GM18858 (cell line): ENCODE data around the gene GRAPL.
"Not testable (repeated sequence)": the region's sequence is repeated elsewhere in the genome, so short reads cannot be mapped to it uniquely, and the experiment has no call there.

Experiments
- ATAC-seq: cut with Tn5 transposase; IDR thresholded peaks from one replicate; pipeline ENCODE4 v1.9.1; 2021; ENCODE audit not compliant: unreplicated experiment

Gene GRAPL

DNA sequence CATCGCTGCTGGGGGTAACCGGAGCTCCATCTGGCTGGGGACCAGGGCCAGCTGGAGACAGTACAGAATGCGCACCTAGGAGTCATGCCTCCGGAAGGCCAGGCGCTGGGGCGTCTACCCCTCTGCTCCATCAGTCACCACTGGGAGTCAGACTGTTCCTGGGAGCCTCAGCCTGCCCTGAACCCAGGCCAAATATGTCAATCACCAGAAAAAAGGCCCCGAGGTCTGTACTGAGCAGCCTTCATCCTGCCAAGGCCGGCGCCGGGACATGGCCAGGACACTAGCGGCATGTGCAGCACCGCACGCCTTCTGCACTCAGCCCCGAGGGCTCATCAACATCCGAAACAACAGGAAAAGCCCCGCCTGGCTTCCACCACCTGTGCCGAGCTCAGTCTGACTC lies 8.7 kb downstream of the GRAPL start:
- ATAC-seq, result not testable (repeated sequence)

DNA sequence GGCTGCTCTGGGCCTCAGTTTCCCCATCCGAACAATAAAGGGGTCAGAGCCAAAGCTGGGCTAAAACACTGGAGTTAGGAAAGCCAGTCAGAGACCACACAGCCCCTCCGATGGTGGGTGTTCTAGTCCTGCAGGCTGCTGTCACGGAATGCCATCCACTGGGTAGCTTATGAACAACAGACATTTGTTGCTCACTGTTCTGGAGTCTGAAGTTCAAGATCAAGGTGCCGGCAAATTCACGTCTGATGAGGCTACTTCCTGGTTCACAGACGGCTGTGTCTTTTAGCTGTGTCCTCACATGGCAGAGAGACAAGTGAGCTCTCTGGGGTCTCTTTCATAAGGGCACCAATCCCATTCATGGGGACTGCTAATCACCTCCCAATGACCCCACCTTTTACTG lies 9.2 kb downstream of the GRAPL start:
- not testable (repeated sequence) for ATAC-seq

DNA sequence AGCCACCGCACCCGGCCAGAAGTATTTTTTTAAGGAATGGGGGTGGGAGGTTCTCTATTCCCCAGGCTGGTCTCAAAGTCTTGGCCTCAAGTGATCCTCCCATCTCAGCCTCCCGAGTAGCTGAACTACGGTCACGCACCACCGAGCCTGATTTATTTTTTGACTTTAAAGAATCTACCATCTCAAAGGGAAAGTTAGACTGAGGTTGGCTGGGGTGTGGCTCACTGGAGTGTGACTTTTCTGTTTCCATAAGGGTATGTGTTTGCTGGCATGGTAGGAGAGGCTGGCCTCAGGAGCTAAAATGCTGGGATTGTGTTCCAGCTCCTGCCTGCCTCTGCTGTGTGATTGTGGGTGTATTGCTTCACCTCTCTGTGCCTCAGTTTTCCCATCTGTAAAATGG lies 10.6 kb downstream of the GRAPL start:
- ATAC-seq, result not testable (repeated sequence)

DNA sequence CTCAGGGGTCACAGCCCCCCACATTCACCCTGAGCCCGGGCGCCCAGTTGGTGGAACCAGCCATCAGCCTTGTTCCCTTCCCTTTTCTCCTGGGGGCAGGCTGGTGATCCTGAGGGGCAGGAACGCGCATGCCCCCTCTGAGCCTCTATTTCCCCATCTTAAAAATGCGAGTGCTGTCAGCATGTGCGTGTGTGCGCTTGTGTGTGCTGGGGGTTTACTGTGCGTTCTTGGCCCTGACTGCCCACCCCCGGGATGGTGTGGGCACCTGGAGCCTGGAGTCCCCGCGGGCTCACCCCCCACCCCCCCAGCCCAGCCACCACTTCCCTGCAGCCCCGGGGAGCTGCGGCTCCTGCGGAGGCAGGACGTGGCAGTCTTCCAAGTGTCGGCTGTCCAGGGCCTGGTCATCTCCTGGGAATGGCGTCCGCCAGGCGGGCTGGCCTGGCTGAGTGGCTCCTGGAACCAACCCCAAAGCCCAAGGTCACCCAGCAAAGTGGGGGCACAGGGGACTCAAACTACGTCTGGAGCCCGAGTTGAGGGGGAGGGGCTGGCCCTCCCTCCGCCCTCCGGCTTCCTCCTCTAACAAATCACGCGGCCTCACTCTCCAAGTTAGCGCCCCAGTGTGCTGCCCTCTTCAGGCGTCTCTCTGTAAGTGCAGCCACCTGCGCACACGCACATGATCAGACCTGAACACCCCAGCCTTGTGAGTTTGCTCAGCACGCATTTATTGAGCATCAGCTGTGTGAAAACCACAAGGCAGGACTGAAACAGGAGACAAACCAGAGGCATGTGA lies 14.2 kb downstream of the GRAPL start:
- peak; percentile 35 for ATAC-seq

DNA sequence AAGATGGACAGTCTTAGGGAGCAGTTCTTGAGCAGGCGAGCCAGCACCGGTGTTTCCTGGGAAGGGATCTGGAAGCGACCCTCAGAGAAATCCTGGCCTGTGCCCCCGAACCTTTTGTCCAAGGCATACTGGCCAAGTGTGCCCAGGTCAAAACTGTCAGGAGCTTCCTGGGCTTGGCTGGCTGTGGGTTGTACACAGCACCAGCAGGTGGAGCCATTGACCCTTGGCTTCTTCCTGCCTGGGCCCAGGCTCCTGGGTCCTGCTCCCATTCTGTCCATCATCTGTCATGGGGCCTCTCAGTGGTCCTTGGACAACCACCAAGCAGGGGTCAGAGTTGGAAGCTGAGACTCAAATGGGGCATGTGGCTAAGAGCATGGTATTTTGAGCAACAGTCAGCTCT lies 15.0 kb downstream of the GRAPL start:
- not testable (repeated sequence) for ATAC-seq

DNA sequence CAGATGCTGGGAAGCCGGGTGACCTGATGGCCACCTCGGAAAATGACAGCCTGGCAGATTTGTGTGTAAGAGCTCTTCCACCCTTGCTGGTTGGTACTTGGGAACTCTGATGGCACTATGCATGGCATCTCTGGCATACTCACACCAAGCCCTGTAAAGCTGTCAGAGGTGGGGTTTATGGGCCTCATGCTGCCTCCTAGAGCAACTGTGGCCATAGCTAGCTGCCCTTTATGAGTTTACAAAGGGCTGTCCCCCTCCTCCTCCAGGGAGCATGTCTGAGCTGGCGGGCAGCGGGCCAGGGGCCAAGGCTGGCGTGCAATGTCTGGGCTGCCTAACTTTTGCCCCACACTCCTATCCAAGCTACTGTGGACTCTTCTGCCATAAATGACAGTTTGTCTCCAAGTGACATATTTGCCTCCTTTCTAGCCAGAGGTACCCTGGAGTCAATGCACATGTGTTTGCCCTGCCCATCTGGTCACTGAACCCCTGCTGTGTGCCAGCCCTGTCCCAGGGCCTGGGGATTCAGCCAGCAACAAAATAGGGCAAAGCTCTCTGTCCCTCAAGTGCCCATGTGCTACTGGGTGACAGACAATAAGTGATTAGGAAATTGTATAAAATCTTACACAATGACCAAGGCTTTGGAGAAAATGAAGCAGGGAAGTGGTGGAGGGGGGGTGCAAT lies 15.8 kb downstream of the GRAPL start:
- ATAC-seq, result not testable (repeated sequence)

DNA sequence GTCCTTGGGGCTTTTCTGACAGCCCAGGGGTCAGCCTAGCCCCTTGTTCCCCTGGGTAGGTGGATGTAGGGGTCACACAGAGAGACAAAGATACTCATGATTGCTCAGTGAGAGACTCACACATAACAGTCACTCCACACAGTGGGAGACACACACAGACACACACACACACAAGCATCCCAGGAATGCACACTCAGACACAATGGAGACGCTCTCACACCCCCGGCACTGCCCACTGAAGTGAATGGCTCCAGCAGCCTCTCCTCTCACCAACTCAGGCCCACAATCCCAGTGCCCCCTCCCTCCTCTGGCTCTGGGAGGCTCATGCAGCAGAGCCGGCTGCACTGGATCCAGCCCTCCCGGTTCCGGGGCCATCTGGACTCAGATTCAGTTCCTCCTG lies 17.0 kb downstream of the GRAPL start:
- ATAC-seq, result not testable (repeated sequence)

DNA sequence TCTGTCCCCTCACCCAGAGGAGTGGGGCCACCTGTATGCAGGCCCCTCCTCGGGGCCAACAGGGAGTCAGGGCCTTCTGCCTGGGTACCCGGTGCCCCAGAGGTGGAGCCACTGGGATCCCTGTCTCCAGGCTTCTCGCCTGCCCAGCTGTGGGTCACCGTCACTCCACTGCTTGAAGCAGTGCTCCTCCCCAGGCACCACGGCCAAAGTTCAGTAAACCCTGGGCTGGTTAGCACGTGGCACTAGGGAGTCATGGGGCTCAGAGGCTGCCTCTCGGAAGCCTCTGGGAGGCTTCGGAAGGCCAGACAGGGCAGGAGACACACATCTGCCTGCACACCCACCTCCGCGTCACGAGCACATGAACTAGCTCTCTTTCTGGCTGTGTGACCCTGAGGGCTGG lies 18.1 kb downstream of the GRAPL start:
- ATAC-seq, result not testable (repeated sequence)

DNA sequence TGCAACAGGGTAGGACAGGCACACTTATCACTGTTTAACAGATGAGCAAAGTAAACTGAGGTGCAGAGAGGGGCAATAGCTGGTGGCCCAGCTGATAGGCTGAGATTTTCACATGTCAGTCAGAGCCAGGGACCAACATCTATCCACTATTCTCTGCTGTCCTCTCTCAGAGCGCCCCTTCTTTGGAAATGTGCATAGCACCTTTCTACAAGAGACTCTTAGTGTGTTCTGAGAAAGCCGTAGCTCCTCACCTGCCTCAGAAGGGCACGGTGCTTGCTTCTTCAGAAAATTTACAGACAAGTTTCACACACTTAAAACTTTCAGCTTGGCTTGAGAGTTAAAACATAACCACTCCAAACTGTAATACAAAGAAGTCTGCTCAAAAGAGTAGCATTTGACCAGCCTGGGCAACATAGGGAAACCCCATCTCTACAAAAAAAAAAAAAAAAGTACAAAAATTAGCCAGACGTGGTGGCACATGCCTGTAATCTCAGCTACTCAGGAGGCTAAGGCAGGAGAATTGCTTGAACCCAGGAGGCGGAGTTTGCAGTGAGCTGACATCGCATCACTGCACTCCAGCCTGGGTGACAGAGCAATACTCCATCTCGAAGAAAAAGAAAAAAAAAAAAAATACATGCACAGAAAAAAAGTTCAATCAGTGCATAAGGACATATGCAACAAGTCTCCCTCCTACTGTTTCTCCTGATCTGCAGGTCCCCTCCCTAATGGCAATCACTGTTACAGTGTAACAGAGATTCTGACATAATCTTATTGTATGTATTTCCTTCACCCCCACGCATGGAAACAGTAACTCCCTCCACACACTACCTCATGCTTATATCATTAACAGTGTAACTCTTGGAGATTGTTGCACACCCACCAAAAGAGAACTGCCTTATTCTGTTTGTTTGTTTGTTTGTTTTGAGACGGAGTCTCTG lies 23.6 kb downstream of the GRAPL start:
- ATAC-seq, result not testable (repeated sequence)

DNA sequence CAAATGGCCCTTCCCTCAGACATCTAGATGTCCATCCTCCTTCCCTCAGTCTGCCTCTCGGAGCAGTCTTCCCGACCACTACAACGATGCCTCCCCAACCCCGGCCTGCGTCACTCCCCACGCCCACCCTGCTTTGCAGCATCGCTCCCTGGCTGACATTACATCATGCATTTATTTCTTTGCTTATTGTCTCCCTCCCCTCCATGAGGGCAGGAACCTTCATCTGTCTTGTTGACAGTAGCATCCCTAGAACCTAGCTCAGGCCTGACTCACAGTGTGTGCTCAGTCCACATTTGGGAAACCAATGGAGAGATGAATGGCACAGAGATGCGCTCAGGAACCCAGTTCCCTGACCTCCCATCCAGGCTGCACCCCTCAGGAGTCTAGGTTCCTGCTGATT lies 30.2 kb downstream of the GRAPL start:
- not testable (repeated sequence) for ATAC-seq

DNA sequence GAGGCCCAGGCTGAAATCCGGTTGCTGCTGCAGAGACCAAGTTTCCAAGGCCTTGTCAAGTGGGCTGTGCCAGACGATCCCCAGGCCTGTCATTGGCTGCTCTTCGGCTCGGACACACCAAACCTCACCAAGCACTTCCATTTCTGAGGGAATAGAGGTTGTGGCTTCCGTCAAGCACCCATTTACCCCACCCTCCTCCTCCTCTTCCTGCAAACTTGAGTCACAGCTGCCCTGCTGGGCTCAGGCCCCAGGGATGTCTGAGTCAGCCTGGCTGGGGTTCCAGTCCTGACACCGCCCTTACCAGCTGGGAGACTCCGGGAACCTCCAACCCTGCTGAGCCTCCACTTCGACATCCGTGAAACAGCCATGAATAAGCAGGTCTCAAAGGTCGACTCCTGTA lies 31.1 kb downstream of the GRAPL start:
- not testable (repeated sequence) for ATAC-seq

DNA sequence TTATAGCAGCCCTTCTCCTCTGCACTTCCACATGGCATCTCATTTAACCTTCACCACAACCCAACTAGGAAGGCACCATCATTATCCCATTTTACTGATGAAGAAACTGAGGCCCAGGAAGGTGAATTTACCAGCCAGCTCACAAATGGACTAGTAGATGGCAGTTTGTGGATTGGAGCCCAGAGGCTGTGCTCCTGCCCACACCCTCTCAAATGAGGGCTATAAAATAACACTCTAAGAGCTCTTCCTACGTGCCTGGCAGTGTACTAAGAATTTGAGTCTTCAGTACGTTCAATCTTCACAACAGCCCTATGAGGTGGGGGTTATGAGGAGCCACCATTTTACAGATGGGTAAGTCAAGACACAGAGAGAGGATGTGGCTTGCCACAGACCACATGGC lies 31.5 kb downstream of the GRAPL start:
- ATAC-seq, result not testable (repeated sequence)

DNA sequence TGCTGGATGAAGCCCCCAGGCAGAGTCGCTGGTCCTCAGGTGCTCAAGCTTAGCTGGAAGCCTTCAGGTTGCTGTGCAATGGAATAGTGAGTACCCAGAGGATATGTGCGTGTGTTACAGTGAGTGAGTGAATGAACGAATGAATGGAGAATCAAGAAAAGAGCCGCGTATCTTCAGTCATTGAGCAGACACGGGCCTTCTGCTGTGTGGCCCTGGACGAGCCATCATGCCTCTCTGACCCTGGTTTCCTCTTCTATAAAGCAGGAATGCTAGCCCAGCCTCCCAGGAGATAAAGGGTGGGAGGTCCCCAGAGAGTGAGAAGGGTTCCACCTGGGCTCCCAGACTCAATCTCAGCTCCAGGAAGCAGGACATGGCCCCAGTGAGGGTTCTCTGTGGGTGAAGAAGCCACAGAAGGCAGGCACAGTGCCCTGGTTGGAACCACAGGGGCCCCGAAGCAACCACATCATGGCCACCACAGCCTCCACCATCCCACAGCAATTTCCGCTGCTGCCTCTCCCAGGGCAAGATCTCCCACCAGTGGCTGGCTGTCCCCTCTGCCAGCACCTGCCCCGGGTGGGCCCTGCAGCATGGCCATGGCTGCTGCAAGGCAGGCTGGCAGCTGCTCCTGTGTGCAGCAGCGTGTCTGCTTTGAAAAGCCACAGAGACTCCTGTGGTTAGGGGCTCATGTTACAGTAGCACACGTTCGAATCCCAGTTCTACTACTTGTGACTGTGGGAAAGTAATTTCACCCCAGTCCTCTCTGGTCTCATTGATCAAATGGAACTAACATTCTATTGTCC lies 34.1 kb downstream of the GRAPL start:
- not testable (repeated sequence) for ATAC-seq

DNA sequence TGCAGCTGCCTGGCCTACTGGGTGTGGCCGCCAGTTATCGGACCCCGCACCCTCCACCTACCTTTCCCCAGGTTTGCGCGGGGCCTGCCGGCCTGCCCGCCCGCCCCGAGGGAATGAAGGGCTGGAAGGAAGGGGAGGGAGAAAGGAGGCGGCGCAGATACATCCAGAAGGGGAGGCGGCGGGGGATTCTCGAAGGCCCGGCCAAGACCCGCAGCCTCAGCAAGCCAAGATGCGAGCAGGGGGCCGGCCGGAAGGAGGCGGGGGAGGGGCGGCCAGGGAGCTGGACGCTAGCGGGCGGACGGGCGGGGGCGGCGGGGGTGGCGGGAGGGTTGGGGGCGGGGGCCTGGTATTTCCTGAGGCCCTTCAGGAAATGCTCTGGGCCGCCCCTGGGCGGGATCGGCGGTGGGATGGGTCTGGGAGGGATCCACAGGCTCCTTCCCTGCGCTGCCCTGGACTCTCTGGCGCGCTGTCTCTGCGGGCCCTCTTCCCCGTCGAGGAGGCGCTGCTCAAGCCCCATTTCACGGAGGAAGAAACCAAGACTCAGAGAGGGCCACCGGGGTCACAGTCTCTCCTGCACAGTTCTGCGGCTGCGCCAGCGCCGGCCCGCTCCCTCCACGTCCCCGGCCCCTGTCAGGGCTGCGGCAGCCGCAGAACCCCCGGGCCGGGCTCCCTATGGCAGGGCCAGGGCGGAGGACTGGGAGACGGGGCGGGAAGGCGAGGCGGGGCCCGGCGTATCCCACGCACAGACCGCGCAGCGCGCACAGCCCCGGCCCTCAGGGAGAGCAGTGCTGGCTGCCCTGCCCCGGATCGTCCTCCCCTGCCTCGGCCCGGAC lies 35.2 kb downstream of the GRAPL start:
- ATAC-seq, result not testable (repeated sequence)

DNA sequence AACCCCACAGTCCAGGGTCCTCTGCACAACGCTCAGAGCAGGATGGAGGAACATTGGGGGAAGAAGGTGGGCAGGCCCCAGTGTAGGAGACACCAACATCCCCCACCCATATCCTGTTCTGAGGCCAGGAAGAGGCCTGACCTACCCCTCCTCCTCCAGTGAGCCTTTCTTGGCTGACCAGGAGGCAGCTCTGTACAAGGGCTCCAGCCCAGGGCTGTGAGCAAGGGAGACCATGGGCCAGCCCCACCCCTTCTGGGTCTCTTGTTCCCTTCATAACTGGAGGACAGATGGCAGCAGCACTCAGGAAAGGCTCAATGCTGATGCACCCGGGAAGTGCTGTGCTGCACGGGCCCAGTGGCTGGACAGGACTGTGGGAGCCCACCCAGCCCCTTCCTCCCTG lies 47.0 kb downstream of the GRAPL start:
- not testable (repeated sequence) for ATAC-seq

DNA sequence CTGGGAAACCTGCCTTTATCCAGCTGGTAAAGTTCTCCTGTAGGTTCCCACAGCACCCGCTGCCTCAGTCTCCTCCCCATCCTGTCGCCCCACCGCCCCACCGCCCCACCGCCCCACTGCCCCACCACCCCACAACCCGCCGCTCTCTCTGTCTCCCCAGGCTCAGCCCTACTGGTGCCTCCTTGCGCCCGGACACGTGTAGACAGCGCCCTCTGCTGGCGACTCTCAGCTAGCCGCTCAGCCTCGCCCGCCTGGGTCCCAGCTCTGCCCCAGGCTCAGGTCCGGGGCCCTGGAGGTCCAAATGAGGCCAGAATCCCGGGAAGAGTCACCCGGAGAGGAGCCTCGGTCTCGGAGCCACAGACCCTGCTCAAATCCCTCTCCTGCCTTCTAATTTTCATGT lies 48.0 kb downstream of the GRAPL start:
- peak; percentile 69 for ATAC-seq

DNA sequence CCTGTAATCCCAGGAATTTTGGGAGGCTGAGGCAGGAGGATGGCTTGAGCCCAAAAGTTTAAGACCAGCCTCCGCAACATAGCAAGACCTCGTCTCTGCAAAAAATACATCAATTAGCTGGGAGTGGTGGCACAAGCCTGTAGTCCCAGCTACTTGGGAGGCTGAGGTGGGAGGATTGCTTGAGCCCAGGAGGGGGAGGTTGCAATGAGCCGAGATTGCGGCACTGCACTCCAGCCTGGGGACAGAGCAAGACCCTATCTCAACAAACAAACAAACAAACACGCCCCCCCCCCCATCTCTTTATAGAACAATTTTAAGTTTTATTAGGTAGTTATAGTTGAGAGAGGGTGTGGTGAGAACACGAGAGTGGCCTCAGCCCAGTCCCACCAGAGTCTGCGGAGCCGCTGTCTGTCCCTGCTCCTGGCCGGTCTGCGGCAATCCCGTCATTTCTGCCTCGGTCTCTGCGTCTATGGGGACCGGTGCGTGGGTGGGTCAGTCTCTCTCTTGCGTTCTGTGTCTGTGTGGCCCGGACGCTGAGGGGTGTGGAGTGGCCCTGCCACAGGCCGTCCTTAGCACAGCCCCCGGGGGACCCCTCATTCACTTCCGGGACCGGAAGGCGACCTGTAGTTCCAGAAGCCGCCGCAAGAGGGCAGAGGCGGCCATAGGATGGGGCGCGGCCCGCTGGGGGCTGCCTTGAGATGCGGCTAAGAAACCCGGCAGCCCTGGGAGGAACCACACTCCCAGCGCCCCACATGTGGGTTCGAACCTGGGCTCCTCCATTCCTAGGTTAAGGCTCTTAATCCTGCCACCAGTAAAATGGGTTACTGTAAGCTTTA lies 53.9 kb downstream of the GRAPL start:
- ATAC-seq, result peak; percentile 80
